Common myeloid progenitor, CD34-positive (primary cell): ENCODE measurements around the gene XKR8.
A peak's percentile ranks its signal among the peaks of the same experiment; 100 is the strongest.

Experiments
- CTCF ChIA-PET: fragments of 350-600 bp; sonication (Branson Sonifier 250); formaldehyde crosslinking; loops from one replicate; lab custom pipeline; 2021; ENCODE audit warnings: antibody characterized with exemption; lab: Charles Lee
- POLR2A ChIA-PET: fragments of 350-600 bp; sonication (Branson Sonifier 250); formaldehyde crosslinking; loops from one replicate; lab custom pipeline; 2021; ENCODE audit warnings: antibody characterized with exemption; lab: Charles Lee
- DNase-seq, 3 donors: peaks; one replicate each; pipeline versions ENCODE4 v3.0.0 to v3.0.0-alpha.2; 2013
- H3K27ac ChIP-seq, 2 experiments: 1 replicate in 1 of 2; 2 replicates in 1 of 2; pipeline ENCODE4 v1.7.0; 2013; ENCODE audit warnings: inconsistent platforms in 2 of 2, low read length in 2 of 2, mild to moderate bottlenecking in 2 of 2, low read depth in 1 of 2, moderate library complexity in 1 of 2; ENCODE audit not compliant: severe bottlenecking in 2 of 2, insufficient read depth in 1 of 2, poor library complexity in 1 of 2
- H3K27me3 ChIP-seq, 5 experiments: replicated peaks in 2 of 5; 1 replicate in 3 of 5; 2 replicates in 2 of 5; pipeline versions ENCODE4 v1.6.1 to v1.7.0; 2013; ENCODE audit warnings: low read length in 4 of 5, mild to moderate bottlenecking in 2 of 5, moderate library complexity in 2 of 5, inconsistent platforms in 1 of 5; ENCODE audit not compliant: insufficient read depth in 5 of 5, control insufficient read depth in 4 of 5
- H3K36me3 ChIP-seq, 4 experiments: 1 replicate in 2 of 4; 2 replicates in 2 of 4; pipeline versions ENCODE4 v1.6.1 to v1.7.0; 2013; ENCODE audit warnings: low read length in 3 of 4, control low read depth in 1 of 4, mild to moderate bottlenecking in 1 of 4; ENCODE audit not compliant: control insufficient read depth in 4 of 4, insufficient read depth in 4 of 4
- H3K4me1 ChIP-seq, 4 experiments: 1 replicate in 3 of 4; 2 replicates in 1 of 4; pipeline versions ENCODE4 v1.6.1 to v1.7.1; 2013; ENCODE audit warnings: low read length in 3 of 4, mild to moderate bottlenecking in 3 of 4, control low read depth in 1 of 4, inconsistent platforms in 1 of 4, moderate library complexity in 1 of 4; ENCODE audit not compliant: control insufficient read depth in 4 of 4, insufficient read depth in 4 of 4; ENCODE audit errors: control extremely low read depth in 1 of 4
- H3K4me3 ChIP-seq, 7 experiments: 1 replicate in 4 of 7; 2 replicates in 3 of 7; pipeline versions ENCODE4 v1.5.1 to v1.7.0; 2013; ENCODE audit warnings: mild to moderate bottlenecking in 7 of 7, low read length in 6 of 7, moderate library complexity in 6 of 7, inconsistent platforms in 2 of 7, low read depth in 2 of 7, control low read depth in 1 of 7; ENCODE audit not compliant: insufficient read depth in 4 of 7, control insufficient read depth in 1 of 7; ENCODE audit errors: extremely low read depth in 1 of 7
- H3K9me3 ChIP-seq, 5 experiments: 1 replicate in 4 of 5; 2 replicates in 1 of 5; pipeline versions ENCODE4 v1.6.1 to v1.7.1; 2013; ENCODE audit warnings: low read length in 4 of 5, mild to moderate bottlenecking in 2 of 5, inconsistent platforms in 1 of 5, low read depth in 1 of 5, moderate library complexity in 1 of 5; ENCODE audit not compliant: control insufficient read depth in 4 of 5, insufficient read depth in 2 of 5; ENCODE audit errors: control extremely low read depth in 1 of 5
- WGBS: methylation state at CpG from one replicate; pipeline ENCODE4 v1.1.5; 2013; ENCODE audit not compliant: insufficient coverage; 5-methylcytosine and 5-hydroxymethylcytosine counted together

The XKR8 gene

GRCh38 chr1:27960762-27961645 lies 1.2 kb downstream of the XKR8 start:
- ChIA-PET POLR2A (no interaction called here), CTCF (interaction anchor here (0.6 to 7.9 kb wide), 7 partner anchors 10 to 32 kb away, joined by 3 to 40 read pairs (median 3); no protein-coding TSS in a partner anchor)
- H3K4me1 ChIP-seq, result peaks cover 2 to 36% (median 23%) of the 10 kb centered on the region in 4 experiments
- peaks cover 0 to 27% (median 16%) of the 10 kb centered on the region in 4 experiments for H3K36me3 ChIP-seq
- no peaks in the 10 kb centered on the region for H3K9me3 ChIP-seq
- WGBS, result 87% methylated on average over 13 of the region's 13 CpGs
- no peak for DNase-seq
- H3K27me3 ChIP-seq, result no peaks in the 10 kb centered on the region
- peak overlapping the region; percentile 49 to 93 (median 82) for H3K4me3 ChIP-seq
- H3K27ac ChIP-seq, result no peak overlapping the region

GRCh38 chr1:27961646-27962221 lies 2.0 kb downstream of the XKR8 start:
- WGBS, result 82% methylated on average over 3 of the region's 4 CpGs
- Histone ChIP-seq H3K27me3 (no peaks in the 10 kb centered on the region), H3K4me1 (peaks cover 2 to 36% (median 23%) of the 10 kb centered on the region in 4 experiments), H3K9me3 (no peaks in the 10 kb centered on the region), H3K36me3 (peaks cover 0 to 35% (median 20%) of the 10 kb centered on the region in 4 experiments), H3K27ac (no peak overlapping the region), H3K4me3 (no peak overlapping the region)
- no peak for DNase-seq
- CTCF ChIA-PET, result interaction anchor here (0.6 to 7.9 kb wide), 7 partner anchors 11 to 31 kb away, joined by 3 to 40 read pairs (median 3); no protein-coding TSS in a partner anchor
- POLR2A ChIA-PET, result no interaction called here

- H3K36me3 ChIP-seq, result peaks cover 2 to 49% (median 33%) of the 10 kb centered on the region in 4 experiments
- H3K27ac ChIP-seq, result no peak overlapping the region
- H3K4me3 ChIP-seq, result no peak overlapping the region
- CTCF ChIA-PET, result interaction anchor here (1.2 to 7.9 kb wide), 3 partner anchors 9 to 25 kb away, joined by 3 to 40 read pairs (median 3); no protein-coding TSS in a partner anchor
- H3K27me3 ChIP-seq, result no peaks in the 10 kb centered on the region
- peaks cover 2 to 36% (median 23%) of the 10 kb centered on the region in 4 experiments for H3K4me1 ChIP-seq
- POLR2A ChIA-PET, result no interaction called here
- WGBS, result 98% methylated on average over 11 of the region's 11 CpGs
- no peak for DNase-seq
- no peaks in the 10 kb centered on the region for H3K9me3 ChIP-seq
Measured at GRCh38 chr1:27963393-27963792, 3.6 kb downstream of the XKR8 start.

GRCh38 chr1:27966402-27967105 lies 6.8 kb downstream of the XKR8 start:
- POLR2A ChIA-PET, result no interaction called here
- H3K27me3 ChIP-seq, result no peaks in the 10 kb centered on the region
- H3K4me1 ChIP-seq, result peaks cover 0 to 14% (median 2%) of the 10 kb centered on the region in 4 experiments
- no peak overlapping the region for H3K4me3 ChIP-seq
- whole genome bisulfite sequencing, result 98% methylated on average over 24 of the region's 24 CpGs
- CTCF ChIA-PET, result interaction anchor here (1.2 kb wide), 1 partner anchor 14 kb away, joined by 3 read pairs; no protein-coding TSS in a partner anchor
- peaks cover 2 to 57% (median 41%) of the 10 kb centered on the region in 4 experiments for H3K36me3 ChIP-seq
- no peaks in the 10 kb centered on the region for H3K9me3 ChIP-seq
- no peak for DNase-seq
- no peak overlapping the region for H3K27ac ChIP-seq

GRCh38 chr1:27967106-27967883 lies 7.5 kb downstream of the XKR8 start:
- POLR2A ChIA-PET, result no interaction called here

GRCh38 chr1:27967884-27968466 lies 8.2 kb downstream of the XKR8 start:
- H3K27me3 ChIP-seq, result no peaks in the 10 kb centered on the region
- H3K4me1 ChIP-seq, result peaks cover 0 to 10% (median under 1%) of the 10 kb centered on the region in 4 experiments
- no peak overlapping the region for H3K4me3 ChIP-seq
- POLR2A ChIA-PET, result no interaction called here
- peaks cover 4 to 66% (median 50%) of the 10 kb centered on the region in 4 experiments for H3K36me3 ChIP-seq
- H3K9me3 ChIP-seq, result no peaks in the 10 kb centered on the region
- CTCF ChIA-PET, result no interaction called here
- WGBS, result 97% methylated on average over 4 of the region's 4 CpGs
- no peak overlapping the region for H3K27ac ChIP-seq
- DNase-seq, result no peak

More at GRCh38 chr1:27967106-27967883, 7.5 kb downstream of the XKR8 start:
- H3K9me3 ChIP-seq, result no peaks in the 10 kb centered on the region
- 99% methylated on average over 12 of the region's 12 CpGs for WGBS
- H3K4me1 ChIP-seq, result peaks cover 0 to 10% (median under 1%) of the 10 kb centered on the region in 4 experiments
- H3K27ac ChIP-seq, result no peak overlapping the region
- CTCF ChIA-PET, result interaction anchor here (0.6 to 1.2 kb wide), 2 partner anchors 15 to 141 kb away, joined by 3 read pairs; no protein-coding TSS in a partner anchor
- no peaks in the 10 kb centered on the region for H3K27me3 ChIP-seq
- peaks cover 2 to 61% (median 46%) of the 10 kb centered on the region in 4 experiments for H3K36me3 ChIP-seq
- no peak overlapping the region for H3K4me3 ChIP-seq
- no peak for DNase-seq
